ENCODE measurements around the gene SLC40A1.

GRCh38 chr2:189580241-189580651 lies 340 bp downstream of the SLC40A1 start:
- TF ChIP-seq, protein P1, sequence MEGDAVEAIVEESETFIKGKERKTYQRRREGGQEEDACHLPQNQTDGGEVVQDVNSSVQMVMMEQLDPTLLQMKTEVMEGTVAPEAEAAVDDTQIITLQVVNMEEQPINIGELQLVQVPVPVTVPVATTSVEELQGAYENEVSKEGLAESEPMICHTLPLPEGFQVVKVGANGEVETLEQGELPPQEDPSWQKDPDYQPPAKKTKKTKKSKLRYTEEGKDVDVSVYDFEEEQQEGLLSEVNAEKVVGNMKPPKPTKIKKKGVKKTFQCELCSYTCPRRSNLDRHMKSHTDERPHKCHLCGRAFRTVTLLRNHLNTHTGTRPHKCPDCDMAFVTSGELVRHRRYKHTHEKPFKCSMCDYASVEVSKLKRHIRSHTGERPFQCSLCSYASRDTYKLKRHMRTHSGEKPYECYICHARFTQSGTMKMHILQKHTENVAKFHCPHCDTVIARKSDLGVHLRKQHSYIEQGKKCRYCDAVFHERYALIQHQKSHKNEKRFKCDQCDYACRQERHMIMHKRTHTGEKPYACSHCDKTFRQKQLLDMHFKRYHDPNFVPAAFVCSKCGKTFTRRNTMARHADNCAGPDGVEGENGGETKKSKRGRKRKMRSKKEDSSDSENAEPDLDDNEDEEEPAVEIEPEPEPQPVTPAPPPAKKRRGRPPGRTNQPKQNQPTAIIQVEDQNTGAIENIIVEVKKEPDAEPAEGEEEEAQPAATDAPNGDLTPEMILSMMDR (IDR thresholded peaks at IDR 0.05): no peak
- TF ChIP-seq EP300 (IDR thresholded peaks at IDR 0.05) (no peak), POLR2A (IDR thresholded peaks at IDR 0.05) (no peak)
